ENCODE data around the gene DENND2D. TPM values are rescaled to one million over a fixed set of nuclear protein-coding genes. Genes with fewer than 3 reads are reported as not detected.
A peak's percentile ranks its signal among the peaks of the same experiment; 100 is the strongest.

DENND2D gene
- total and polyA plus RNA-seq, 9 of the 15 experiments (the other 6 are each of a cell fraction or from before 2014, with no cell fraction given), result 0.08 to 0.44 (median 0.13) TPM; not detected in 6

GRCh38 chr1:111221633-111222291 lies 21.3 kb upstream of the DENND2D start (continued):
- TF ChIP-seq VEZF1 (CRISPR knock-in tag; IDR thresholded peaks at IDR 0.05) (peak; percentile 22; the same call in 1 of the 2 replicates), CEBPB (tag; IDR thresholded peaks at IDR 0.05) (peak; percentile 14; the same call in 1 of the 2 replicates), TOE1 (IDR thresholded peaks at IDR 0.05; ENCODE audit: borderline replicate concordance) (no peak), TOE1 (CRISPR knock-in tag; IDR thresholded peaks at IDR 0.05; ENCODE audit: borderline replicate concordance, low read depth) (no peak)

DNA sequence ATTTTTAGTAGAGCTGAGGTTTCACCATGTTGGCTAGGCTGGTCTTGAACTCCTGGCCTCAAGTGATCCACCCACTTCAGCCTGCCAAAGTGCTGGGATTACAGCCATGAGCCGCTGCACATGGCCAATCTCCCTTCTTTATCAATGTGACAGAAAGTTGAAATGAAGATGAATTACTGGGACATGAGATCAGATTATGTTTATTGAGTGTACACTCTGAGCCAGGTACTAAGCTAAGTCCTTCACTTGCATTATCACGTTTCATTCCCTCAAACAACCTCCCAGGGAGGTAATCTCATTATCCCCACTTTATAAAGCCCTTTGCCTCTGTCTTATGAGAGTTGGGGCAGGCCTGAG lies 20.8 kb upstream of the DENND2D start:
- no peak overlapping the region for H3K4me2 ChIP-seq (ENCODE audit: insufficient read depth, low read length)
- H3K9me3 ChIP-seq (replicated peaks; ENCODE audit: control insufficient read depth, insufficient read depth, low read depth, low read length), result no peaks in the 10 kb centered on the region
- no peaks in the 10 kb centered on the region for H3K9me1 ChIP-seq (ENCODE audit: control insufficient read depth, insufficient read depth, low read length)
- no peaks in the 10 kb centered on the region for H3K36me3 ChIP-seq (ENCODE audit: control insufficient read depth, insufficient read depth, low read length)
- intact Hi-C loops (cut with micrococcal nuclease) (loop anchor here (5.0 kb wide), 2 partner anchors 126 to 216 kb away; no protein-coding TSS in a partner anchor), in situ Hi-C loops (cut with MboI) (loop anchor here (5.0 to 10.0 kb wide), 2 partner anchors 174 to 546 kb away; no protein-coding TSS in a partner anchor)
- peaks cover 2% of the 10 kb centered on the region; the same call in 1 of the 2 replicates for H4K20me1 ChIP-seq (replicated peaks; ENCODE audit: control insufficient read depth, insufficient read depth, low read length)
- no peaks in the 10 kb centered on the region for H3K79me2 ChIP-seq (ENCODE audit: control insufficient read depth, insufficient read depth, low read length)
- ATAC-seq, result no peak
- H2AFZ ChIP-seq (ENCODE audit: low read depth, low read length), result no peak overlapping the region
- peaks cover 3 to 10% of the 10 kb centered on the region in 2 experiments; a peak in 2 of 5 replicates for H3K27me3 ChIP-seq (ENCODE audit: control insufficient read depth in 2 of 2, insufficient read depth in 2 of 2, low read length in 2 of 2)
- BruUV-seq (replicated peaks), result no TSS peak
- peaks cover 0 to 2% of the 10 kb centered on the region in 2 experiments; a peak in 3 of 5 replicates for H3K4me1 ChIP-seq (replicated peaks in 1 of 2; ENCODE audit: control insufficient read depth in 2 of 2, insufficient read depth in 2 of 2, low read length in 2 of 2)
- no peak for DNase-seq (ENCODE audit: extremely low read depth in 1 of 4, low spot score in 3 of 4)
- POLR2A ChIA-PET, result no interaction called here
- CTCF ChIA-PET (ENCODE audit: low intra/inter-chr PET ratio), result interaction anchor here (0.7 kb wide), 1 partner anchor 243 kb away, joined by 3 read pairs; no protein-coding TSS in a partner anchor
- H3K27ac ChIP-seq (ENCODE audit: extremely low read depth, low read depth, low read length), result no peak overlapping the region
- H3K4me3 ChIP-seq, result no peak overlapping the region
- FAIRE-seq, result no peak
- WGBS (ENCODE audit: insufficient coverage, low coverage, missing lambda C conversion rate), result 0% methylated on average over 2 of the region's 2 CpGs
- H3K9ac ChIP-seq (ENCODE audit: insufficient read depth in 1 of 2, low read depth in 2 of 2, low read length in 2 of 2), result no peak overlapping the region
- no peak for TF ChIP-seq BCOR (IDR thresholded peaks at IDR 0.05)
- TF ChIP-seq ZNF551 (CRISPR knock-in tag; IDR thresholded peaks at IDR 0.05), result no peak
- 0 out of 2 replicates have a peak, but pooled peaks have one; percentile 45 for TF ChIP-seq ADNP (tag; IDR thresholded peaks at IDR 0.05)
- TF ChIP-seq, protein P1, sequence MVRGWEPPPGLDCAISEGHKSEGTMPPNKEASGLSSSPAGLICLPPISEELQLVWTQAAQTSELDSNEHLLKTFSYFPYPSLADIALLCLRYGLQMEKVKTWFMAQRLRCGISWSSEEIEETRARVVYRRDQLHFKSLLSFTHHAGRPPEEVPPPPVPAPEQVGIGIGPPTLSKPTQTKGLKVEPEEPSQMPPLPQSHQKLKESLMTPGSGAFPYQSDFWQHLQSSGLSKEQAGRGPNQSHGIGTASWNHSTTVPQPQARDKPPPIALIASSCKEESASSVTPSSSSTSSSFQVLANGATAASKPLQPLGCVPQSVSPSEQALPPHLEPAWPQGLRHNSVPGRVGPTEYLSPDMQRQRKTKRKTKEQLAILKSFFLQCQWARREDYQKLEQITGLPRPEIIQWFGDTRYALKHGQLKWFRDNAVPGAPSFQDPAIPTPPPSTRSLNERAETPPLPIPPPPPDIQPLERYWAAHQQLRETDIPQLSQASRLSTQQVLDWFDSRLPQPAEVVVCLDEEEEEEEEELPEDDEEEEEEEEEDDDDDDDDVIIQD (CRISPR knock-in tag; IDR thresholded peaks at IDR 0.05), result no peak
- TF ChIP-seq HOXB6 (CRISPR knock-in tag; IDR thresholded peaks at IDR 0.05; ENCODE audit: borderline replicate concordance), result no peak
- TF ChIP-seq HMBOX1 (IDR thresholded peaks at IDR 0.05), result no peak
- peak; percentile 54; the same call in 1 of the 2 replicates for TF ChIP-seq GATA2 (CRISPR knock-in tag; IDR thresholded peaks at IDR 0.05)
- TF ChIP-seq, protein P2, sequence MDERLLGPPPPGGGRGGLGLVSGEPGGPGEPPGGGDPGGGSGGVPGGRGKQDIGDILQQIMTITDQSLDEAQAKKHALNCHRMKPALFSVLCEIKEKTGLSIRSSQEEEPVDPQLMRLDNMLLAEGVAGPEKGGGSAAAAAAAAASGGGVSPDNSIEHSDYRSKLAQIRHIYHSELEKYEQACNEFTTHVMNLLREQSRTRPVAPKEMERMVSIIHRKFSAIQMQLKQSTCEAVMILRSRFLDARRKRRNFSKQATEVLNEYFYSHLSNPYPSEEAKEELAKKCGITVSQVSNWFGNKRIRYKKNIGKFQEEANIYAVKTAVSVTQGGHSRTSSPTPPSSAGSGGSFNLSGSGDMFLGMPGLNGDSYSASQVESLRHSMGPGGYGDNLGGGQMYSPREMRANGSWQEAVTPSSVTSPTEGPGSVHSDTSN (CRISPR knock-in tag; IDR thresholded peaks at IDR 0.05; ENCODE audit: low read depth), result no peak
- TF ChIP-seq, protein P2 (tag; conservative IDR thresholded peaks at IDR 0.05; ENCODE audit: low read depth), result peak; percentile 64
- TF ChIP-seq MEIS2 (IDR thresholded peaks at IDR 0.05; ENCODE audit: partially characterized antibody), result peak; percentile 71

All from K562 (cell line).